HEK293T (cell line): ENCODE data around the gene NPAS3.

Source experiments
- ELF4 ChIP-seq: fragments of 450-650 bp; IDR thresholded peaks from 2 replicates; pipeline ENCODE4 v1.6.1; 2017; ENCODE audit warnings: antibody characterized with exemption
- FOXK2 ChIP-seq: fragments of 450-650 bp; IDR thresholded peaks from 2 replicates; pipeline ENCODE4 v1.6.1; 2016; ENCODE audit warnings: mild to moderate bottlenecking
- FOXM1 ChIP-seq: fragments of 450-650 bp; IDR thresholded peaks from 2 replicates; pipeline ENCODE4 v1.6.1; 2017; ENCODE audit warnings: mild to moderate bottlenecking, borderline replicate concordance
- LEF1 ChIP-seq: fragments of 450-650 bp; IDR thresholded peaks from 2 replicates; pipeline ENCODE4 v1.6.1; 2017; ENCODE audit warnings: mild to moderate bottlenecking, borderline replicate concordance
- SP1 ChIP-seq: fragments of 450-650 bp; IDR thresholded peaks from 2 replicates; pipeline ENCODE4 v1.6.1; 2017
- SUZ12 ChIP-seq: fragments of 450-650 bp; IDR thresholded peaks from 2 replicates; pipeline ENCODE4 v1.6.1; 2016; ENCODE audit warnings: mild to moderate bottlenecking
- TARDBP ChIP-seq: fragments of 450-650 bp; IDR thresholded peaks from 2 replicates; pipeline ENCODE4 v1.6.1; 2016

- TF ChIP-seq ELF4 = no peak
- no peak for TF ChIP-seq FOXK2
- TF ChIP-seq FOXM1 = no peak
- no peak for TF ChIP-seq SUZ12
- no peak for TF ChIP-seq TARDBP
- no peak for TF ChIP-seq LEF1
- TF ChIP-seq SP1 = no peak
Measured at GRCh38 chr14:33548606-33549005, 609.9 kb downstream of the NPAS3 start.
